Measurements from ENCODE around the gene TMPRSS11D. TPM values are rescaled to one million over a fixed set of nuclear protein-coding genes. Genes with fewer than 3 reads are reported as not detected.

Gene TMPRSS11D
- total RNA-seq, 1 donor from 2014 or later = not detected

DNA sequence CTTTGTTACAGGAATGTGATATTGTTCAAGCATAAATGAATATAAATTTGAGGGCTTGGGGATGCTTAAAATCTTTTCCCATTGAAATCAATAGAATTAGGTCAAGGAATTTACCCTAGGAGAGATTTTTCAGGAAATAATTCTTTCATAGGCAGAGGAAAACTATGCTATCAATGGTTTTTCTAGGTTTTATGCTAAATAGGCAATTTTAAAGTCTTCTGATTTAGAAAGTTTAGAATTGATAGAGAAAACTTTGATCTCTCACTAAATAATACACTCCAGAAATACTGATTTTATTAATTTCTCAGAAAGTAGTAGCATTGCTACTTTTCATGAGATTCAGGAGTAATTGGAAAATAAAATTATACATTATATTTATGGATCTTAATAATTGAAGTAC is 93.1 kb downstream of the TMPRSS11D start:
- Histone ChIP-seq H3K4me3 (ENCODE audit: low read length in 3 of 3) (no peak overlapping the region), H3K27me3 (ENCODE audit: control insufficient read depth in 3 of 3, insufficient read depth in 3 of 3, low read length in 3 of 3) (no peaks in the 10 kb centered on the region), H3K36me3 (ENCODE audit: control insufficient read depth in 3 of 3, insufficient read depth in 3 of 3, low read length in 3 of 3) (no peaks in the 10 kb centered on the region), H3K9me3 (ENCODE audit: control insufficient read depth in 3 of 3, low read length in 3 of 3) (no peaks in the 10 kb centered on the region), H3K9ac (ENCODE audit: low read depth in 1 of 3, low read length in 3 of 3) (no peak overlapping the region), H3K27ac (ENCODE audit: low read depth, low read length) (no peak overlapping the region), H3K4me1 (ENCODE audit: control insufficient read depth in 3 of 3, insufficient read depth in 3 of 3, low read length in 3 of 3) (no peaks in the 10 kb centered on the region)

GRCh38 chr4:67787311-67787710 is 96.5 kb downstream of the TMPRSS11D start:
- Histone ChIP-seq H3K27me3 (ENCODE audit: control insufficient read depth in 3 of 3, insufficient read depth in 3 of 3, low read length in 3 of 3) (no peaks in the 10 kb centered on the region), H3K9ac (ENCODE audit: low read depth in 1 of 3, low read length in 3 of 3) (no peak overlapping the region), H3K4me3 (ENCODE audit: low read length in 3 of 3) (no peak overlapping the region), H3K4me1 (ENCODE audit: control insufficient read depth in 3 of 3, insufficient read depth in 3 of 3, low read length in 3 of 3) (no peaks in the 10 kb centered on the region), H3K36me3 (ENCODE audit: control insufficient read depth in 3 of 3, insufficient read depth in 3 of 3, low read length in 3 of 3) (no peaks in the 10 kb centered on the region), H3K9me3 (ENCODE audit: control insufficient read depth in 3 of 3, low read length in 3 of 3) (no peaks in the 10 kb centered on the region), H3K27ac (ENCODE audit: low read depth, low read length) (no peak overlapping the region)

DNA sequence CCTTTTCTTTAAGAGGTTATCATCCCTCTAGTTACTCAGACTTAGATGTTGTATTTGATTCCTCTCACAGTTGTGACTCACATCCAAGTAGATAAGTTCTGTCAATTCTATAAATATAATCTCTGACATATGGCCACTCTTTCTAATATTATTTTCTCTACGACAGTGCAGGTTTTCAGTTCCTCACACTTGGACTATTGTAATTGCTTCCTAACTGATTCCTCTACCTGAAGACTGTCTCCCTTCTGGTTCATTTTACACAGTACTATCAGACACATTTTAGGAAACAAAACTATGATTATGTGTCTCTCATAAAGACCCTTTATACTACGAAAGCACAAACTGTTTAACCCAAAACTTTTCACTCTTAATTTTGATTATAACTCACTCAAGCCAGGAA is 98.3 kb downstream of the TMPRSS11D start:
- Histone ChIP-seq H3K9me3 (ENCODE audit: control insufficient read depth in 3 of 3, low read length in 3 of 3) (no peaks in the 10 kb centered on the region), H3K9ac (ENCODE audit: low read depth in 1 of 3, low read length in 3 of 3) (no peak overlapping the region), H3K27ac (ENCODE audit: low read depth, low read length) (no peak overlapping the region), H3K4me1 (ENCODE audit: control insufficient read depth in 3 of 3, insufficient read depth in 3 of 3, low read length in 3 of 3) (no peaks in the 10 kb centered on the region), H3K27me3 (ENCODE audit: control insufficient read depth in 3 of 3, insufficient read depth in 3 of 3, low read length in 3 of 3) (no peaks in the 10 kb centered on the region), H3K4me3 (ENCODE audit: low read length in 3 of 3) (no peak overlapping the region), H3K36me3 (ENCODE audit: control insufficient read depth in 3 of 3, insufficient read depth in 3 of 3, low read length in 3 of 3) (no peaks in the 10 kb centered on the region)

DNA sequence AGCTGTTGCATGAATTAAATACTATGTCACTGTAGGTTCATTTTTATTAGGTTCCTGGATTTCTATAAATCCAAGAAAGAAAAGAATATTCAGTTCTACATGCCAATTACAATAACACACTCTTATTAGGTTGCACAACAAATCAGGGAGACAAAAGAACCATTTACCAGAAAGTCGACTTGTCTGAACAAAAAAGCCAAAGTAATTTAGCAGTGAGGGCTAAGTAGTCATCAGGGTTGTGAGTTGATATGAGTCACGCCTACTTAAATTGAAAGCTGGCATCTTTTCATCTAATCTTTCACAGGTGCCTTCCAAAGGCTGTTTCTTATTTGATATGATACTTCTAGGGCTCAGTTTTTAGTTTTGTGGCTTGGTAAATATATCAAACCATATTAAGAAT is 104.2 kb downstream of the TMPRSS11D start:
- Histone ChIP-seq H3K36me3 (ENCODE audit: control insufficient read depth in 3 of 3, insufficient read depth in 3 of 3, low read length in 3 of 3) (no peaks in the 10 kb centered on the region), H3K27ac (ENCODE audit: low read depth, low read length) (no peak overlapping the region), H3K4me1 (ENCODE audit: control insufficient read depth in 3 of 3, insufficient read depth in 3 of 3, low read length in 3 of 3) (no peaks in the 10 kb centered on the region), H3K9me3 (ENCODE audit: control insufficient read depth in 3 of 3, low read length in 3 of 3) (no peaks in the 10 kb centered on the region), H3K27me3 (ENCODE audit: control insufficient read depth in 3 of 3, insufficient read depth in 3 of 3, low read length in 3 of 3) (no peaks in the 10 kb centered on the region), H3K9ac (ENCODE audit: low read depth in 1 of 3, low read length in 3 of 3) (no peak overlapping the region), H3K4me3 (ENCODE audit: low read length in 3 of 3) (no peak overlapping the region)

DNA sequence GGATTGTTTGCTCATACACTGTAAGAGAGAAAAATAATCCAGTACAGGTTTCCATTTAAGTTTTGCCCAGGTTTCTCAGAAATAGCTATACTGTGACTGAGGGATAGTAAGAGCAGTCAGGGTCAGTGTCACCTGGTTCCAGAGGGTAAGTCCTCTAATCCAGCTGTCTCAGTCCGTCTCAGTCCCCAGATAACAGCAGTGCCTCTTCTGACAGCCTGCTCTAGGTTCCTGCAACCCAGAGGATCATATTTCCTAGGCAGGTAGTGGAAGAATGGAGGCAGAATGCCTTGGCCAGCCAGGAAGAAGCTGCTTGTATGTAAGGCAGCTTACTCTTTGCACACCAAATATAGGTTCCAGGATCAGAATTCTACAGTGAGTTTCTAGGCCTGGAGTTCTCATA is 107.1 kb downstream of the TMPRSS11D start:
- Histone ChIP-seq H3K27me3 (ENCODE audit: control insufficient read depth in 3 of 3, insufficient read depth in 3 of 3, low read length in 3 of 3) (no peaks in the 10 kb centered on the region), H3K27ac (ENCODE audit: low read depth, low read length) (no peak overlapping the region), H3K4me1 (ENCODE audit: control insufficient read depth in 3 of 3, insufficient read depth in 3 of 3, low read length in 3 of 3) (no peaks in the 10 kb centered on the region), H3K36me3 (ENCODE audit: control insufficient read depth in 3 of 3, insufficient read depth in 3 of 3, low read length in 3 of 3) (no peaks in the 10 kb centered on the region), H3K9ac (ENCODE audit: low read depth in 1 of 3, low read length in 3 of 3) (no peak overlapping the region), H3K4me3 (ENCODE audit: low read length in 3 of 3) (no peak overlapping the region), H3K9me3 (ENCODE audit: control insufficient read depth in 3 of 3, low read length in 3 of 3) (no peaks in the 10 kb centered on the region)

Other genes with a start within 250 kb of the TMPRSS11D start
- 36.0 TPM for gene UBA6, start 182.8 kb downstream of the TMPRSS11D start, total RNA-seq
- gene GNRHR, start 129.6 kb downstream of the TMPRSS11D start, total RNA-seq = not detected
- not detected for gene TMPRSS11A, start 79.5 kb upstream of the TMPRSS11D start, total RNA-seq
- gene TMPRSS11F, start 245.9 kb upstream of the TMPRSS11D start, total RNA-seq = not detected